SK-MEL-5 (cell line): Measurements from ENCODE around the gene CCDC81. TPM values are rescaled to one million over a fixed set of nuclear protein-coding genes. Genes with fewer than 3 reads are reported as not detected.
A peak's percentile ranks its signal among the peaks of the same experiment; 100 is the strongest.

Source experiments
- DNase-seq: peaks from one replicate; pipeline ENCODE4 v3.0.0-alpha.2; 2016; ENCODE audit warnings: low read depth, low spot score
- in situ Hi-C: cut with HindIII; loops from 2 replicates; pipeline ENCODE4 v1.10.0; 2016; ENCODE audit warnings: low sequenced_read_pairs, high pct_unique_total_duplicates, low pct_unique_long_range_greater_than_20kb
- total RNA-seq: library from RNA; depleted of rRNA; stranded (reverse); fragments of >200 nt; shearing (Covaris generic); gene quantifications from 2 replicates; pipeline ENCODE4 v1.2.3, GENCODE V29; 2014

Gene CCDC81
- total RNA-seq, 1 experiment from 2014 or later, result not detected

- in situ Hi-C loops, result no loop called here
- peak; percentile 7 for DNase-seq
Observed at GRCh38 chr11:86453290-86454030, 78.8 kb downstream of the CCDC81 start.

GRCh38 chr11:86456075-86456939 is 81.6 kb downstream of the CCDC81 start:
- in situ Hi-C loops, result no loop called here
- DNase-seq, result peak; percentile 81

GRCh38 chr11:86458294-86459001 is 83.8 kb downstream of the CCDC81 start:
- in situ Hi-C loops, result no loop called here
- no peak for DNase-seq

- in situ Hi-C loops, result no loop called here
Observed at GRCh38 chr11:86459002-86459385, 84.3 kb downstream of the CCDC81 start.

GRCh38 chr11:86459682-86460460 is 85.2 kb downstream of the CCDC81 start:
- in situ Hi-C loops, result no loop called here
- DNase-seq, result no peak

More at GRCh38 chr11:86459002-86459385, 84.3 kb downstream of the CCDC81 start:
- DNase-seq, result no peak

- in situ Hi-C loops, result no loop called here
- no peak for DNase-seq
Observed at GRCh38 chr11:86460461-86461385, 86.0 kb downstream of the CCDC81 start.

- DNase-seq, result no peak
- in situ Hi-C loops, result no loop called here
Observed at GRCh38 chr11:86461892-86462291, 87.2 kb downstream of the CCDC81 start.

GRCh38 chr11:86463120-86463519 is 88.4 kb downstream of the CCDC81 start:
- DNase-seq, result no peak
- in situ Hi-C loops, result no loop called here

GRCh38 chr11:86463955-86464354 is 89.3 kb downstream of the CCDC81 start:
- in situ Hi-C loops, result no loop called here
- no peak for DNase-seq

- no peak for DNase-seq
- in situ Hi-C loops, result no loop called here
Observed at GRCh38 chr11:86464509-86465221, 90.0 kb downstream of the CCDC81 start.

GRCh38 chr11:86468169-86468568 is 93.5 kb downstream of the CCDC81 start:
- no peak for DNase-seq
- in situ Hi-C loops, result no loop called here

GRCh38 chr11:86469491-86470388 is 95.1 kb downstream of the CCDC81 start:
- in situ Hi-C loops, result no loop called here
- no peak for DNase-seq
